ENCODE results near the gene EPB41.
"Not testable (repeated sequence)": the region's sequence is repeated elsewhere in the genome, so short reads cannot be mapped to it uniquely, and the experiment has no call there.

Gene EPB41

DNA sequence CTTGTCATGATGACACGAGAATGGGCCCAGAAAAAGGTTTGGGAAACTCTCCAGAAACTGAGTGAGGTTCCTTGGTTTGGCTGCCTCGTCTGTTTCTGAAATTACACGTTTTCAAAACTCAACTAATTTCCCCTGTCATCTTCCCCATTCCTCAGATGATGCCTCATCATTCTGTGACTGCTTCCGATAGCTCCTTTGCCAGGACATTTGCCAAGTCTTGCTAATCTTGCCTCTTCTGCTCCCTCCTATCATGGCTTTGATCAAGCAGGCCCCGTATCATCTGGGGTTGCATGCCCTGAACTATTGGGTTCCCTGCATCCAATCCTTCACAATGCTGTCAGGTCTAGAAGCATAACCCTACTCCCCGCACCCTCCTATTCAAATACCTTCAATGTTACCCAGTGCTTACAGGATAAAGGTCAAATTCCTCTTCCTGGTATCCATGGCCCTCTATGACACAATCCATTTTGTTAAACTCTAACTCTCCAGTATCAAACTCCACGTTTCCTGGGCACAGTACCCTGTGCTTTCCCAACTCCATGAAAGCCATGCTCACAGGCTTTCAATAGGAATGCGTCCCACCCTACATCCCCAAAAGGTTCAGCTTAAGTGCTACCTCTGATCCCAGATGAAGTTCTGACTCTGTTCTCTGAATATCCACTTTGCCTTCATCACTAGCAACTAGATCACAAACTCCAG is 231.5 kb downstream of the EPB41 start:
- no peak for DNase-seq

DNA sequence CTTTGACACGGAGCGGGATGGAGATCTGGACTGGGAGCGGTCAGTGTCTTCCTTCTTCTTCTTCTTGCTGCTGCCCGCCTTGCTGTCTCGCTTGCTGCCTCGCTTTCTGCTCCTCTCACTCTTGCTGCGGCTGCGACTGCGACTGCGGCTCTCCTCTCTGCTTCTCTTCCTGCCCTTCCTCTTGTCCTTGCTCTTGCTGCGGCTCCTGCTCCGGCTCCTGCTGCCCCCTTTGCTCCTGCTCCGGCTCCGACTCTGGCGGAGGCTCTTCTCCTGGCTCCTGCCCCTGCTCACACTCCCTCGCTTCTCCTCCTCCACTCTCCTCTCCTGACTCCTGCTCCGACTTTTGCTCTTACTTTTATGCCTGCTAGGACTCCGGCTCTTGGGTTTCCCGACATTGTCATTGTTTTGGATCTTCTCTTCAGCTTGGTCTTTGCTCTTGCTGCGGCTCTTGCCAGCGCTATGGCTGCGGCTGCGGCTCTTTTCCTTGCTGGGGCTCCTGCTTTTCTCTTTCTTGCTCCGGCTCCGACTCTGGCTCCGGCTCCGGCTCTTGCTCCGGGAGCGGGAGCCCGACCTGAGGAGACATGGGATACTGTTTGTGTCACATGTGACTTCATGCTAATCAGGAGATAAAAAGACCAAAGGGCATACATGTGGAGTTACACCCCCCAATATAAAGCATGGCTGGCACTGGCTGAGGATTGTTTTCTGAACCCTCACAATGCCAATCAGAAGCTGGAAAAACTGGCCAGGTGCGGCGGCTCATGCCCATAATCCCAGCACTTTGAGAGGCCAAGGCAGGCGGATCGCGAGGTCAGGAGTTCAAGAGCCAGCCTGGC is 234.5 kb downstream of the EPB41 start:
- DNase-seq, result no peak

DNA sequence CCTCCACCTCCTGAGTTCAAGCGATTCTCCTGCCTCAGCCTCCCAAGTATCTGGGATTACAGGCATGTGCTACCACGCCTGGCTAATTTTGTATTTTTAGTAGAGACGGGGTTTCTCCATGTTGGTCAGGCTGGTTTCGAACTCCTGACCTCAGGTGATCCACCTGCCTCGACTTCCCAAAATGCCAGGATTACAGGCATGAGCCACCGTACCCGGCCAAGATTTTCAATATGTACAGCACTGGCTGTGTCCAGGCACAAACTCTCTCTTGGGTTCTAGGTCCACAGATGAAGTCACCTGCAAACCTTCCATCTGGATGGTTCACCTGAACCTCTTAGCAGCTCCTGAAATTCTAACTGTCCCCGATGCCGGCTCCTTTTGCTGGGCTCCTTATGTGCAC is 236.0 kb downstream of the EPB41 start:
- DNase-seq, result not testable (repeated sequence)

DNA sequence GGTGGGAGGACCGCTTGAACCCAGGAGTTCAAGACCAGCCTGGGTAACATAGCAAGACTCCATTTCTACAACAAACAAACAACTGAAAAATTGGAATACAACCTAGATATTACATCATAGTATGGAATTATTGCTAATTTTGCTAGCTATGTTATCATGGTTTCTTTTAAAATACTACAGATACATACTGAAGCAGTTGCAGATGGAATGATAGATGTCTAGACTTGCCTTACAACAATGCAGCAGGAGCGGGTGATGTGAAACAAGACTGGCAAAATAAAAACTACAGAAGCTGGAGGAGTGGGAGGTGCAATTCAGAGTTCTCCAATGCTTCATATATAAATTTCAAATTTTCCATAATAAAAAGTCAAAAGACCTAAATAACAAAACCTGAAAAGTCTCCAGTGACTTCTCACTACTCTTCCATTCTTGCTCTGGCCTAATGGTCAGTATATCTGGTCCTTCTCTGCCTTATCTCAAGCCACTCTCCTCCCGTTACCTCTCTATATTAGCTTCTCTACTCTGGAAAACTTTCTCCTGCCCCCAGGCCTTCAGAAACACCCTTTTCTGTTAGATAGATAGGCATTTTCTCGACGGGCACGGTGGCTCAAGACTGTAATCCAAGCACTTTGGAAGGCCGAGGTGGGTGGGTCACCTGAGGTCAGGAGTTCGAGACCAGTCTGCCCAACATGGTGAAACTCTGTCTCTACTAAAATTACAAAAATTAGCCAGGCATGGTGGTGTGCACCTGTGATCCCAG is 237.9 kb downstream of the EPB41 start:
- no peak for DNase-seq

DNA sequence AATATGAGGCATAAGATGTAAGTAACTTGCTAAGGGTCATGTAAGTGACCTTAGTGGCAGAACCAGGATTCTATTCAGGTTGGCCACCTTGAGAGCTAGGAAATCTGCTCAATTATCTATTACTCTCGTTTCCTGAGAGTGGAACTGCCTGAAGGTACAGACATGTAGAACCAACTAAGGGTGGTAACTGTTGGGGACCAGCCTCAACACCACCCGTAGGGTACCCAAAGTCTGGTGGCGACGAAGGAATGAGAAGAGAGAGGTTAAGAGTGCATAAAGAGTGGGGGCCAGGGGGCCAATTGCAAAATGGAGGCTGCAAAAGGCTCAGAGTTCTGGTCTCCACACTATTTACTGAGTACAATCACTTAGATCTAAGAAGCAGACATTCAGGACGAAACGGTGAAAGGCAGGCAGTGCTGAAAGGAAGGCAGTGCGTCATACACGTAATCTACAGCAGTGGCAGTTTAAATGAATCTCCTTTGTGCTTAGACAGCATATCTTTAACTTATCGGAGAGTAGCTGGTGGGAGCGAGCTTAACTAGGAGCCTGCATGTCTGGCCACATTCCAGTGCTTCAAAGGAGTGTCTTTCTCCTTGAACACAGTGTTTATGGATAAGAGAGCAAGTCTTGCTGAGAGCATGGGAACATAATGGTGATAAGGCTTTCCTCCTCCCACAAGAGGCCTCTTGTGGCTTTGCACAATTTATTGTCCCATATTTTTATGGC is 242.3 kb downstream of the EPB41 start:
- DNase-seq, result no peak

DNA sequence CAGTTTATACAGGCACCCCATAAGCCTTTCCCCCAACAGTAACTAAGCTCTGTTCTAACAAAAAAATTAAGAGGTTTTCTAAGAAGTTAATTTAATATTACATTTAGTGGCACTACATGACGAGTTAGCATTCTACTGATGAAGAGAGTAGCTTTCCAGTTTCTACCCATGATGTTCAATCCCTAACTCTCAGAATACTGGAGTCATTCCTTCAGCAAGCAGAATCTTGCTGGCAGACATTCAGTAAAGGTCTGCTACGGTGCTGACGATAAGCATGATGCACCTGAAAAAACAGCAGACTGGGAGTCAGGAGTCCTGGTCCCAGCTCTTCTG is 242.9 kb downstream of the EPB41 start:
- no peak for DNase-seq

DNA sequence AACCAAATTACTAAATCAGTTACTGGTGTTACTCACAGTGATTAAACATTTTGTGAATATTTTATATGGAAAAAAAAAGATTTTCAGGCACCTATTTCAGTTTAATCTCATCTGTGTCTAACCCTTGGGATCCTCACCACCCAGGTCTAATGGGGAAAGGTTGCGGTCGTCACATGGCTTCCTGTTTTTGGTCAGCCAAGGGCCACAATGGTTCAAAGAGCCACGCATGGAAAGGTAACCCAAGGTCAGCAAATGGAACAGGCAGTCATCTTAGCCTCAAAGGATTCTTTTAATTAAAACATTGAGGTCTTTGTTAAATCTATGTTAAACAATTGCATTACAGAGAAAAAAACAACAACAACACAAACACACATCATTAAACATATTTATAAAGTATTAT is 245.4 kb downstream of the EPB41 start:
- no peak for DNase-seq

DNA sequence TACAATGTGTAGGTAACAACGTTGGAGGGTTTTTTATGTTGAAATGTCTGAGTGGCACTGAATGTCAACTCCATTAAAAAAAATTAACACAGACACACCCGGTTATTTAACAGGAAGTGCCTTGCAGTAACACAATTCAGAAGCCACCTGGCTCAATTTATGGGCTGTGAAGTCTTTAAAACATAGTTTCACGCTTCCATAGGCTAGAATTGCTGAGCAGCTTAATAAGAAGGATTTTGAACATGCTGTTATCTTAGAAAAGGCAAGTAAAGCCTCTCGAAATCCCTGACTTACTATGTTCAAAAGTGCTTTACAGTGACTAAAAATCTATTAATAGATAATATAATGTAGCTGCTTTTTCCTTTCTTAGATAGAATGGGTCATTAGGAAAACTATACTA is 247.7 kb downstream of the EPB41 start:
- DNase-seq, result no peak

DNA sequence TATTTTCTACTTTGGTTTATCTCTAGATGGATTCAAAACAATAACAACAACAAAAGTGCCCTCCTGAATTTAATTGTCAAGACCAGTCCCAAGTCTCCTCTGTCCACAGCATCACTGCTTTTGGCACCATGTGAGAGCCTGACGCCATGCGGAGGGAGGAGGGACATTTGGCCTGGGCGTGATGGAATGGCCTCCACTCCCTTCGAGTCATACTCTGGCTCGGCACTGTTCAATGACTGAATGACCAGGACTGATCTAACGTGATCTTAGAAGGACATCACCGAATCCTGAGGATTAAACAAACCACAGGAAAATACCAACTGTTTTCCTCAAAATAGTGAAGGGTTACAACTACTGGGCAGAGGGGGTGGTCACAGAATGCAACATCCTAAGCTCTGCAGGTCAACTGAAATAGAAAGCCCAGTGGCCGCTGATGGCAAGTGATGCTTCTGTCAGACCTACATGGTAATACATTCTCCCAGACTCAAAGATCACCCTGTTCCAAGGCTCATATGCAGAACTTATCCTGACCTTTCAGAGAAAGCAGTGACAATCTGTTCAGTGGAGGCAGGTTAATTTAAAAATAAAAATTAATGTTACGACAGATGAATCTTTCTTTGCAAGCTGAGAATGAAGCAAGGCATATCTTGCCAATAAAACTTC is 248.2 kb downstream of the EPB41 start:
- DNase-seq, result no peak

DNA sequence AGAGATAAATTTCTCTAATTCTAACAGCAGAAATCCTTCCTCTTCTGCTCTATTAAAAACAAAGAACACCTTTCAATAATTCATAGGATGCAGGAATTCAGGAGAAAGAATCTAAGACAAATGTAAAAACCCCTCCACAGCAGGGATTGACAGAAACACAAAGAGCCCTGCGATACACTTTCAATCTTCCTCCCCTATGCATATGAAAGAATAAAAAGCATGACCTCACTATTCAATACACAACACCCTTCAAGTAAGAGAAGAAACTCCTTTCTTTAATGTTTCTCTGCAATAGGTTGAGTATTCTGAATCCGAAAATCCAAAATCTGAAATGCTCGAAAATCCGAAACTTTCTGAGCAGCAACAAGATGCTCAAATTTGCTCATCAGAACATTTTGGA is 250.2 kb downstream of the EPB41 start:
- no peak for DNase-seq

DNA sequence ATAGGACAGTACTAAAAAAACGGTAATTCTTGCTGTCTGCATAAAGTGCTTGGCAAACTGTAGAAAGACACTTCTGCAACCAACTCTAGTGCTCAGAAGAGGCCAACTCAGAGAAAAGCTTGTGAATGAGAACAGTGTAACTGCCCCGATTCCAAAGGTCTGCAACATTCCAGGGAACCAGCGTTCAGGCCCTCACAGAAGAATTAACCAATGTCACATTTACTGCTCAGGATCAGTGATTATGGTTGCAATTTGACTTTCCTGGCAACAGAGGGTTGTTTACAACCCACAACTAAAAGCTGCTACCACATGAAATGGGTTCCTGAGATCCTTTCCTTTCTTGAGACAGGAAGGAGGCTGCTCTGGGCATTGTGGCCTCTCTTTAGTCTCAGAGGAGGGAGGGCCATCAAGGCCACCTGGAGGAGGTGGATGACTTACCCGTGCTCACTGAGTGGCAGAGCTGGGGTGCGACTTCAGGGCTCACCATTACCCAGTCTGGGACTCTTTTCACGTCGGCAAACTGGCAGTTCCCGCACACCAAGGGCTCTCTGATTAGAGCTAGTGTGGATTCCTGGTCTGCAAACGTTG is 252.0 kb downstream of the EPB41 start:
- no peak for DNase-seq

DNA sequence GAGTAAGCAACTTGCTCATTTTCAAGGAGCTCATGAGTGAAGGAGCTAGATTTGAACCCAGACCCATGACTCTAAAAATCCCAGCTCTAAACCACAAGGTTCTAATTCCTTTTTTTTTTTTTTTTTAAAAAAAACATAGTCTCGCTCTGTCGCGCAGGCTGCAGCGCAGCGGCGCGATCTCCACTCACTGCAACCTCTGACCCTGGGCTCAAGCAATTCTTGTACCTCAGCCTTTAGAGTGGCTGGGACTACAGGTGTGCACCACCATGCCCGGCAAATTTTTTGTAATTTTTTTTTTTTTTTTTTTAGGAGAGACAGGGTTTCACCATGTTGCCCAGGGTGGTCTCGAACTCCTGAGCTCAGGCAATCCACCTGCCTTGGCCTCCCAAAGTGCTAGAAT is 253.5 kb downstream of the EPB41 start:
- DNase-seq, result no peak

Data from CD4-positive, alpha-beta T cell treated with Interleukin-17A for 1 hour (primary cell).